ENCODE results near the gene MYH15. TPM values are rescaled to one million over a fixed set of nuclear protein-coding genes. Genes with fewer than 3 reads are reported as not detected.

Gene MYH15
- total and polyA plus RNA-seq, 2 of the 8 experiments (the other 6 are each of a cell fraction or from before 2014, with no cell fraction given): under 0.01 TPM; not detected in 1

GRCh38 chr3:108501535-108501934 is 8.9 kb downstream of the MYH15 start (continued):
- TF ChIP-seq CHD7 (IDR thresholded peaks at IDR 0.05; ENCODE audit: insufficient replicate concordance, low read length): no peak
- TF ChIP-seq TCF12 (IDR thresholded peaks at IDR 0.05; ENCODE audit: low read depth, low read length): no peak
- no peak for TF ChIP-seq RBBP5 (IDR thresholded peaks at IDR 0.05; ENCODE audit: borderline replicate concordance, low read depth, low read length)
- TF ChIP-seq CBX8 (IDR thresholded peaks at IDR 0.05; ENCODE audit: borderline replicate concordance, low read depth, low read length): no peak
- TF ChIP-seq BRCA1 (IDR thresholded peaks at IDR 0.05; ENCODE audit: low read depth, low read length): no peak
- no peak for TF ChIP-seq RNF2 (IDR thresholded peaks at IDR 0.05; ENCODE audit: borderline replicate concordance, low read depth, low read length, missing control alignments, poor library complexity, severe bottlenecking)
- no peak for TF ChIP-seq POLR2AphosphoS5 (IDR thresholded peaks at IDR 0.05; ENCODE audit: low read depth, low read length)
- TF ChIP-seq GTF2F1 (IDR thresholded peaks at IDR 0.05; ENCODE audit: borderline replicate concordance, low read depth, low read length): no peak
